Activated T-helper 17 cell treated with anti-CD3 and anti-CD28 coated beads, Interleukin-2, amount 50 U/mL, for 72 hours (primary cell): Measurements from ENCODE around the gene KRTAP4-11. TPM values are rescaled to one million over a fixed set of nuclear protein-coding genes. Genes with fewer than 3 reads are reported as not detected.
"Not testable (repeated sequence)": the region's sequence is repeated elsewhere in the genome, so short reads cannot be mapped to it uniquely, and the experiment has no call there.

ENCODE experiments used
- ATAC-seq: fragments of 150-1000 bp; cut with Tn5 transposase; replicated peaks from 2 replicates; pipeline ENCODE4 v1.10.0; 2021; ENCODE audit warnings: mild to moderate bottlenecking, moderate library complexity
- H3K27ac Mint-ChIP-seq: one replicate; pipeline ENCODE4 v1.8.0; 2022; ENCODE audit warnings: mixed read lengths
- H3K27me3 Mint-ChIP-seq: one replicate; pipeline ENCODE4 v1.8.0; 2022; ENCODE audit warnings: mixed read lengths
- H3K36me3 Mint-ChIP-seq: one replicate; pipeline ENCODE4 v1.8.0; 2022; ENCODE audit warnings: low read depth, mild to moderate bottlenecking, mixed read lengths
- H3K4me1 Mint-ChIP-seq: one replicate; pipeline ENCODE4 v1.8.0; 2022; ENCODE audit warnings: mixed read lengths
- H3K4me3 Mint-ChIP-seq: one replicate; pipeline ENCODE4 v1.8.0; 2022; ENCODE audit warnings: mild to moderate bottlenecking, mixed read lengths
- H3K9me3 Mint-ChIP-seq: one replicate; pipeline ENCODE4 v1.8.0; 2022; ENCODE audit warnings: mixed read lengths
- total RNA-seq, 2 donors: library from RNA; stranded (reverse); gene quantifications; one replicate each; pipeline ENCODE4 v1.2.3, GENCODE V29; 2022

KRTAP4-11 gene
- total RNA-seq, 2 donors from 2014 or later: not detected

GRCh38 chr17:41083427-41083826 is 34.7 kb downstream of the KRTAP4-11 start:
- not testable (repeated sequence) for H3K36me3 Mint-ChIP-seq, H3K9me3 Mint-ChIP-seq, H3K4me1 Mint-ChIP-seq, H3K27ac Mint-ChIP-seq, H3K4me3 Mint-ChIP-seq
- H3K27me3 Mint-ChIP-seq: peaks cover 26% of the 10 kb centered on the region
- ATAC-seq: peak; percentile 61

- H3K36me3 Mint-ChIP-seq: no peaks in the 10 kb centered on the region
- H3K4me1 Mint-ChIP-seq: no peaks in the 10 kb centered on the region
- no peaks in the 10 kb centered on the region for H3K9me3 Mint-ChIP-seq
- ATAC-seq: no peak
- H3K27me3 Mint-ChIP-seq: peaks cover 24% of the 10 kb centered on the region
- H3K27ac Mint-ChIP-seq: no peak overlapping the region
- no peak overlapping the region for H3K4me3 Mint-ChIP-seq
Measured at GRCh38 chr17:41082626-41083025, 35.5 kb downstream of the KRTAP4-11 start.

DNA sequence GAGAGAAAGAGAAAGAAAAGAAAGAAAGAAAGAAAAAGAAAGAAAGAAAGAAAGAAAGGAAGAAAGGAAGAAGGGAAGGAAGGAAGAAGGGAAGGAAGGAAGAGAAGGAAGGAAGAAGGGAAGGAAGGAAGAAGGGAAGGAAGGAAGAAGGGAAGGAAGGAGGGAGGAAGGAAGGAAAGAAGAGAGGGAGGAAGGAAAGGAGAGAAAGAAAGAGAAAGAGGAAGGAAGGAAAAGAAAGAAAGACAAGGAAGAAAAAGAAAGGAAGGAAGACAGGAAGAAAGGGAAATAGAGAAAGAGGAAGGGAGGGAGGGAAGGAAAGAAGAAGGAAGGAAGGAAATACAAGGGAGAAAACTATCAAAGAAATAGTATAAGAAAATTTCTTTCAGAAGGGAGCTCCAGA is 41.4 kb downstream of the KRTAP4-11 start:
- Mint-ChIP-seq H3K4me1 (no peaks in the 10 kb centered on the region), H3K9me3 (no peaks in the 10 kb centered on the region), H3K27me3 (peaks cover 21% of the 10 kb centered on the region), H3K36me3 (no peaks in the 10 kb centered on the region), H3K4me3 (no peak overlapping the region), H3K27ac (no peak overlapping the region)
- no peak for ATAC-seq

DNA sequence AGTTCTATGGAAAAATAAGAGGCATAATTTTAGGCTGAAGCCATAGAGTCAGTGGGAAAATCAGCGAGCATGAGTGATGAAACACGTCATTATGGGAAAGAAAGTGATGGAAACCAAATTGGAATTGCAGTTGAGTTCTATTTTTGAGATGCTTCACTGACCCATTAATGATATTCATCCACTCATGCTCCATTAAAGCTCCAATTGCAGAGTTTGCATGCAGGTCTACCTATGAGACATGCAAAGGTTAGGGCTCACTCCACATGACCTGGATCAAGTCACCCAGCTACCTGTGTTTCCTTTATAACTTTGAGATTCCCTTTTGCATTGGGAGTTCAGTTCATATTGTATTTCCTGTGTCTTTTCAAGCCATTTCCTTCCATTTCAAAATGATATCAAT is 44.5 kb downstream of the KRTAP4-11 start:
- no peak overlapping the region for H3K27ac Mint-ChIP-seq
- H3K4me3 Mint-ChIP-seq: no peak overlapping the region
- no peaks in the 10 kb centered on the region for H3K9me3 Mint-ChIP-seq
- H3K27me3 Mint-ChIP-seq: peaks cover 14% of the 10 kb centered on the region
- no peaks in the 10 kb centered on the region for H3K4me1 Mint-ChIP-seq
- no peaks in the 10 kb centered on the region for H3K36me3 Mint-ChIP-seq
- no peak for ATAC-seq

DNA sequence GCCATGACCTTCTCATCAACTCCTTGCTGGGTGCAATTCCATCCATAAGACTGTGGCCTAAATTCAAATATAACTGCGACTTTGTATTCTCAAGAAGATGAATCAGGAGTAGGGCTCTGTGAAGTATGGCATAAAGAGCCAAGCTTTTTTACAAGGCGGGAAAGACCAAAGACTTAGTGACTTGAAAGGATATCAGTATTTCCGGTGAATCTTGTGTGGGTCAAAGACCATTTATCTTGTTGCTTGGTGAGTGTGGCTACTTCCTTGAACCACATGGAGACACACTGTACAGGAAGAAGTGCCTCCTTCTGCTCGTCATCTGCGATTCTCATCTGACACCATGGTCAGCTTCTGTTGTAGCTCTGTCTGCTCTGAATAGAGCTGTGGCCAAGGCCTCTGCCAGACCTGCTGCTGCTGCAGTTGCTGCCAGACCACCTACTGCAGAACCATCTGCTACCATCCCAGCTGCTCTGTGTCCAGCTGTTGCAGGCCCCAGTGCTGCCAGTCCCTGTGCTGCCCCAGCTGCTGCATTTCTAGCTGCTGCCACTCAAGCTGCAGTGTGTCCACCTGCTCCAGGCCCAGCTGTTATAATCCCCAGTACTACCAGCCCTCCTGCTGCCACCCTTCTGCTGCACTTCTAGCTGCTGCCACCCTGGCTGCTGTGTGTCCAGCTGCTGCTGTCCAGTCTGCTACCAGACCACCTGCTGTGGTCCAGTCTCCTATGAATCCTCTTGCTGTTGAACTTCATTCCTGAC is 46.4 kb downstream of the KRTAP4-11 start:
- ATAC-seq: no peak
- Mint-ChIP-seq H3K36me3 (no peaks in the 10 kb centered on the region), H3K27me3 (peaks cover 14% of the 10 kb centered on the region), H3K4me3 (no peak overlapping the region), H3K4me1 (no peaks in the 10 kb centered on the region), H3K27ac (no peak overlapping the region), H3K9me3 (no peaks in the 10 kb centered on the region)

DNA sequence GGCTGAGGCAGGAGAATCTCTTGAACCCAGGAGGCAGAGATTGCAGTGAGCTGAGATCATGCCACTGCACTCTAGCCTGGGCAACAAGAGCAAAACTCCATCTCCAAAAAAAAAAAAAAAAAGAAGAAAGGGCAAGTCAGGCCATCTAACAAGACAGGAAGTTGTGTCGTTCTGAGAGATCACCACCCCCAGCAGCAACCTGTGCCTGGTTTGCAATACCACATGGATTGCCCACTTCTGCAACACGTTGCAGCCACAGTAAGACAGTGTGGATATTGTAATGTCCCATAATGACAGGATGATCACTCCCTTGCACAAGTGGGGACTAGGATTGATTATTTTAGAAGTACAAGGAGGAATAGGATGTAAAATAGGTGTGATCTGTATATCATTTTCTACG is 49.1 kb downstream of the KRTAP4-11 start:
- H3K27me3 Mint-ChIP-seq: no peaks in the 10 kb centered on the region
- H3K4me1 Mint-ChIP-seq: peaks cover 5% of the 10 kb centered on the region

DNA sequence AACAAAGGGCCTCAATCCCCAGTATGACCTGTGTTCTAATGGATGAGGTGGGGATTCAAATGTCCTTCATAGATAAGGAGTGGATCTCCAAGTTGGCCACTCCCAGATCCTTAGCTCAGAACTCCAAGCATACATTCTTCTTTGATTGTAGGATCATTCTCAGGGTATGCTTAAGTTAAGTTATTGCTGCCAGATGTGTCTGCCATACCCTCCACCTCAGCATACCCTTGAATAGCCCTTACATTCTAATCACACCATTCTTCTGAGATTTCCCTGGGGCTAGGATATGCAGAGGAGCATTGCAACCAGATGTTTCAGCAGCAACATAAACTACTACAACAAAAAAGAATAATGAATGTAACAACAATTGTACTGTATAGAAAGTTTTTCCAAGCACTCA is 50.9 kb downstream of the KRTAP4-11 start:
- Mint-ChIP-seq H3K9me3 (no peaks in the 10 kb centered on the region), H3K27ac (no peak overlapping the region), H3K4me3 (no peak overlapping the region), H3K27me3 (peaks cover 4% of the 10 kb centered on the region), H3K36me3 (no peaks in the 10 kb centered on the region), H3K4me1 (peaks cover 5% of the 10 kb centered on the region)
- no peak for ATAC-seq

More for the DNA sequence above, 49.1 kb downstream of the KRTAP4-11 start:
- no peak overlapping the region for H3K4me3 Mint-ChIP-seq
- no peak overlapping the region for H3K27ac Mint-ChIP-seq
- H3K9me3 Mint-ChIP-seq: no peaks in the 10 kb centered on the region
- H3K36me3 Mint-ChIP-seq: no peaks in the 10 kb centered on the region
- no peak for ATAC-seq

Other genes with a start within 250 kb of the KRTAP4-11 start
- gene KRT20, start 233.1 kb downstream of the KRTAP4-11 start, total RNA-seq: not detected
- gene KRT23, start 180.7 kb downstream of the KRTAP4-11 start, total RNA-seq: under 1 TPM in 1 of 2 donors, not detected in 1; 0.50 TPM
- gene KRT39, start 151.4 kb downstream of the KRTAP4-11 start, total RNA-seq: not detected
- not detected for gene KRT40, start 134.0 kb downstream of the KRTAP4-11 start, total RNA-seq
- gene KRTAP3-3, start 124.2 kb downstream of the KRTAP4-11 start, total RNA-seq: not detected
- not detected for gene KRTAP3-2, start 118.5 kb downstream of the KRTAP4-11 start, total RNA-seq
- gene KRTAP3-1, start 109.2 kb downstream of the KRTAP4-11 start, total RNA-seq: not detected
- gene KRTAP1-5, start 91.2 kb downstream of the KRTAP4-11 start, total RNA-seq: not detected
- gene KRTAP1-4, start 88.2 kb downstream of the KRTAP4-11 start, total RNA-seq: not detected
- not detected for gene KRTAP1-3, start 83.5 kb downstream of the KRTAP4-11 start, total RNA-seq
- not detected for gene KRTAP1-1, start 76.9 kb downstream of the KRTAP4-11 start, total RNA-seq
- not detected for gene KRTAP2-1, start 71.1 kb downstream of the KRTAP4-11 start, total RNA-seq
- gene KRTAP2-2, start 63.1 kb downstream of the KRTAP4-11 start, total RNA-seq: not detected
- gene KRTAP2-3, start 58.3 kb downstream of the KRTAP4-11 start, total RNA-seq: not detected
- gene KRTAP2-4, start 52.5 kb downstream of the KRTAP4-11 start, total RNA-seq: not detected
- not detected for gene KRTAP4-7, start 34.2 kb downstream of the KRTAP4-11 start, total RNA-seq
- gene KRTAP4-8, start 20.2 kb downstream of the KRTAP4-11 start, total RNA-seq: not detected
- gene KRTAP4-16, start 16.2 kb downstream of the KRTAP4-11 start, total RNA-seq: not detected
- gene KRTAP4-9, start 13.0 kb downstream of the KRTAP4-11 start, total RNA-seq: not detected
- not detected for gene KRTAP4-12, start 5.8 kb upstream of the KRTAP4-11 start, total RNA-seq
- gene KRTAP4-6, start 22.2 kb upstream of the KRTAP4-11 start, total RNA-seq: not detected
- gene KRTAP4-5, start 31.5 kb upstream of the KRTAP4-11 start, total RNA-seq: not detected
- not detected for gene KRTAP4-4, start 42.4 kb upstream of the KRTAP4-11 start, total RNA-seq
- not detected for gene KRTAP4-3, start 49.8 kb upstream of the KRTAP4-11 start, total RNA-seq
- not detected for gene KRTAP4-2, start 59.8 kb upstream of the KRTAP4-11 start, total RNA-seq
- not detected for gene KRTAP4-1, start 66.5 kb upstream of the KRTAP4-11 start, total RNA-seq
- gene KRTAP9-1, start 71.5 kb upstream of the KRTAP4-11 start, total RNA-seq: not detected
- gene KRTAP9-2, start 108.3 kb upstream of the KRTAP4-11 start, total RNA-seq: not detected
- gene KRTAP9-3, start 114.1 kb upstream of the KRTAP4-11 start, total RNA-seq: not detected
- gene KRTAP9-8, start 119.6 kb upstream of the KRTAP4-11 start, total RNA-seq: not detected
- gene KRTAP9-4, start 131.3 kb upstream of the KRTAP4-11 start, total RNA-seq: not detected
- gene KRTAP9-9, start 137.0 kb upstream of the KRTAP4-11 start, total RNA-seq: not detected
- not detected for gene KRTAP9-6, start 147.0 kb upstream of the KRTAP4-11 start, total RNA-seq
- not detected for gene KRTAP9-7, start 157.3 kb upstream of the KRTAP4-11 start, total RNA-seq
- gene KRTAP29-1, start 184.5 kb upstream of the KRTAP4-11 start, total RNA-seq: not detected
- gene KRTAP16-1, start 190.9 kb upstream of the KRTAP4-11 start, total RNA-seq: under 1 TPM; 0.15 to 0.26 TPM
- not detected for gene KRTAP17-1, start 197.3 kb upstream of the KRTAP4-11 start, total RNA-seq
- not detected for gene KRT33A, start 232.5 kb upstream of the KRTAP4-11 start, total RNA-seq